ENCODE data around the gene SLA2.
"Not testable (repeated sequence)": the region's sequence is repeated elsewhere in the genome, so short reads cannot be mapped to it uniquely, and the experiment has no call there.

DNA sequence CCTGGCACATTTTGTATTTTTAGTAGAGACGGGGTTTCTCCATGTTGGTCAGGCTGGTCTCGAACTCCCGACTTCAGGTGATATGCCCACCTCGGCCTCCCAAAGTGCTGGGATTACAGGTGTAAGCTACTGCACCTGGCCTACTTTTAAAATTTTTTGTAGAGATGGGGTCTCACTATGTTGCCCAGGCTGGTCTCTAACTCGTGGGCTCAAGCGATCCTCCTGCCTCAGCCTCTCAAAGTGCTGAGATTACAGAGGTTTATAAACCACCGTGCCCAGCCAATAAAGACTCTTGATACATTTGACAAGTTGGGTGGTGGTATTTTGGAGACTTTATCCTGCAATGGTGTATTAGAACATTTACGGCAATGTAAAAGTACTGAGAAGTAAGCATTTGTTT lies 29.5 kb upstream of the SLA2 start:
- TF ChIP-seq EZH2 (IDR thresholded peaks at IDR 0.05; ENCODE audit: borderline replicate concordance, low read depth, low read length, poor library complexity, severe bottlenecking); CTCF (conservative IDR thresholded peaks at IDR 0.05; ENCODE audit: low read depth, low read length): not testable (repeated sequence)

Data from A673 (cell line).